HL-60/S4 (cell line): ENCODE results near the gene BSPH1.
"Not testable (repeated sequence)": the region's sequence is repeated elsewhere in the genome, so short reads cannot be mapped to it uniquely, and the experiment has no call there.

Experiments used
- in situ Hi-C: fragments of 300-500 bp; cut with MboI; formaldehyde crosslinking; loops from 2 replicates; pipeline ENCODE4 v1.14.3; 2022; ENCODE audit warnings: low sequenced_read_pairs

The BSPH1 gene

DNA sequence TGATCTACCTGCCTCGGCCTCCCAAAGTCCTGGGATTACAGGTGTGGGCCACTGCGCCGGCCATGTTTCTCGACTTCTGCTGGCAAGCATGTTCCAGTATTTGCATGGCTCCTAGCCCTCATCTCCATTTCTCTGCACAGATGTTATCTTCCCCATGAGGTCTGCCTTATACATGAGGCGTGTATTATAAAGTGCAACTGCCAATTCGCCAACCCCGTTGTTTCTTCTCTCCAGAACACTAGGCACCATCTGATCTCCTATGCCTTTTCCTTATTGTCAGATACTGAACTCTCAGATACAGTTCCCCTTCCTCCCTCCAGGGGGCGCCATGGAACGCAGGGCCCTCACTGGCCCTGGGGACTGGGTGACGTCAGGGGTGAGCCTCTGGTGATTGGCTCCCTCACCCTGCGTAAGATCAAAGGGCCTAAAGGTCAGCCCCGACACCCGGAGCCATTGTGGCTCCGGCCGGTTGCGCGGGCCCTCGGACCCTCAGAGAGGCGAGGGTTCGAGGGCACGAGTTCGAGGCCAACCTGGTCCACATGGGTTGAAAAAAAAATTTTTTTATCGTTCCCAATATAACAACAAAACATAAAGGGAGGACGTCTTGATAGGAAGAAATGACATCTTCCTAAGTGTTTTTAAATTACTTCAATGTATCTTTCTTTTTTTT lies 42.0 kb downstream of the BSPH1 start:
- in situ Hi-C loops: loop anchor here (25.0 kb wide), 1 partner anchor 337 kb away; no protein-coding TSS in a partner anchor

DNA sequence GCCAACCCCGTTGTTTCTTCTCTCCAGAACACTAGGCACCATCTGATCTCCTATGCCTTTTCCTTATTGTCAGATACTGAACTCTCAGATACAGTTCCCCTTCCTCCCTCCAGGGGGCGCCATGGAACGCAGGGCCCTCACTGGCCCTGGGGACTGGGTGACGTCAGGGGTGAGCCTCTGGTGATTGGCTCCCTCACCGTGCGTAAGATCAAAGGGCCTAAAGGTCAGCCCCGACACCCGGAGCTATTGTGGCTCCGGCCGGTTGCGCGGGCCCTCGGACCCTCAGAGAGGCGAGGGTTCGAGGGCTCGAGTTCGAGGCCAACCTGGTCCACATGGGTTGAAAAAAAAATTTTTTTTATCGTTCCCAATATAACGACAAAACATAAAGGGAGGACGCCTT lies 63.4 kb downstream of the BSPH1 start:
- in situ Hi-C loops: not testable (repeated sequence)

DNA sequence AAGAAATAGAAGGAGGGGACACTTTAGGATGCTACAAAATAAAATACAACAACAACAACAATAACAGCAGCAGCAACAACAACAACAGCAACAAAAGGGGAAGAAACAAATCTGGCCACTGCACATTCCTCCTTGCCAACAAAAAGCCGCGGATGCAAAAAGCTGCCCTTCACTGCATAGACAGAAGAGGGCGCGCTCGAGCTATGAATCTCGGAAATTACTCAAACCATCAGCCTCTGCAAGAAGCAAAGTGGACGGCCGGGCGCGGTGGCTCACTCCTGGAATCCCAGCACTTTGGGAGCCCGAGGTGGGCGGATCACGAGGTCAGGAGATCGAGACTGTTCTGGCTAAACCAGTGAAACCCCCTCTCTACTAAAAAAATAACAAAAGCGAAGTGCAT lies 71.9 kb downstream of the BSPH1 start:
- in situ Hi-C loops: not testable (repeated sequence)
